ENCODE results near the gene TLE3.

TLE3 gene

GRCh38 chr15:70078578-70079417 lies 18.9 kb downstream of the TLE3 start:
- H3K4me3 ChIP-seq (ENCODE audit: low read depth, low read length), result no peak overlapping the region
- DNase-seq (ENCODE audit: low read depth), result no peak
- no peak for TF ChIP-seq CTCF (IDR thresholded peaks at IDR 0.05; ENCODE audit: low read depth, low read length, missing control alignments)

- no peak for TF ChIP-seq CTCF (IDR thresholded peaks at IDR 0.05; ENCODE audit: low read depth, low read length, missing control alignments)
- no peak overlapping the region for H3K4me3 ChIP-seq (ENCODE audit: low read depth, low read length)
- DNase-seq (ENCODE audit: low read depth), result no peak
Observed at GRCh38 chr15:70077188-70078147, 20.2 kb downstream of the TLE3 start.

GRCh38 chr15:70074380-70074779 lies 23.3 kb downstream of the TLE3 start:
- TF ChIP-seq CTCF (IDR thresholded peaks at IDR 0.05; ENCODE audit: low read depth, low read length, missing control alignments), result no peak
- no peak for DNase-seq (ENCODE audit: low read depth)
- H3K4me3 ChIP-seq (ENCODE audit: low read depth, low read length), result no peak overlapping the region

- DNase-seq (ENCODE audit: low read depth), result no peak
- TF ChIP-seq CTCF (IDR thresholded peaks at IDR 0.05; ENCODE audit: low read depth, low read length, missing control alignments), result no peak
- H3K4me3 ChIP-seq (ENCODE audit: low read depth, low read length), result no peak overlapping the region
Observed at GRCh38 chr15:70072479-70072878, 25.2 kb downstream of the TLE3 start.

- no peak for DNase-seq (ENCODE audit: low read depth)
- H3K4me3 ChIP-seq (ENCODE audit: low read depth, low read length), result no peak overlapping the region
- TF ChIP-seq CTCF (IDR thresholded peaks at IDR 0.05; ENCODE audit: low read depth, low read length, missing control alignments), result no peak
Observed at GRCh38 chr15:70071799-70072198, 25.9 kb downstream of the TLE3 start.

- no peak overlapping the region for H3K4me3 ChIP-seq (ENCODE audit: low read depth, low read length)
- TF ChIP-seq CTCF (IDR thresholded peaks at IDR 0.05; ENCODE audit: low read depth, low read length, missing control alignments), result no peak
- DNase-seq (ENCODE audit: low read depth), result no peak
Observed at GRCh38 chr15:70069716-70070115, 28.0 kb downstream of the TLE3 start.
